Measurements from ENCODE around the gene ARF5.

- TF ChIP-seq GATA2 (IDR thresholded peaks at IDR 0.05; ENCODE audit: low read depth, low read length), result no peak
- TF ChIP-seq GATA3 (IDR thresholded peaks at IDR 0.05; ENCODE audit: low read depth, low read length), result no peak
These were observed 6.5 kb upstream of the ARF5 start for GRCh38 chr7:127581716-127582115.

All from SH-SY5Y (cell line).